Pancreas (tissue), 10 donors: Measurements from ENCODE around the gene NOTUM. TPM values are rescaled to one million over a fixed set of nuclear protein-coding genes. Genes with fewer than 3 reads are reported as not detected.
A peak's percentile ranks its signal among the peaks of the same experiment; 100 is the strongest.

Experiments
- ATAC-seq, 4 donors: fragments of 200-7000 bp; cut with Tn5 transposase; one replicate each; pipeline versions ENCODE4 v1.8.0 to v1.9.1; 2020; ENCODE audit warnings: mild to moderate bottlenecking in 4 of 4, moderate library complexity in 4 of 4
- DNase-seq, 6 donors: peaks; one replicate each; pipeline ENCODE4 v3.0.0-alpha.2; 2020
- FAIRE-seq: peaks from 2 replicates; lab custom pipeline; 2012; peaks lifted over from hg19 to GRCh38; lab: Jason Lieb, UNC
- H3K27ac ChIP-seq, 4 donors: fragments of 200-600 bp; sonication (generic); 1 replicate in 3 of 4; 2 replicates in 1 of 4; pipeline versions ENCODE4 v1.5.0 to v1.8.0; 2020
- H3K27me3 ChIP-seq, 4 donors: fragments of 200-600 bp; one replicate each; pipeline ENCODE4 v1.8.0; 2021
- H3K36me3 ChIP-seq, 3 donors: fragments of 200-600 bp; sonication (generic) in 1 of 3; one replicate each; pipeline versions ENCODE4 v1.5.0 to v1.8.0; 2020 to 2021
- H3K4me1 ChIP-seq, 3 donors: fragments of 200-600 bp; one replicate each; pipeline ENCODE4 v1.8.0; 2021
- H3K4me3 ChIP-seq, 4 donors: fragments of 200-600 bp; sonication (generic) in 2 of 4; one replicate each; pipeline versions ENCODE4 v1.5.0 to v1.8.0; 2020 to 2021
- H3K9me3 ChIP-seq, 4 donors: fragments of 200-600 bp; one replicate each; pipeline ENCODE4 v1.8.0; 2021
- WGBS, 2 donors: extraction: QIAGEN DNeasy Blood & Tissue Kit; methylation state at CpG; one replicate each; pipeline ENCODE4 v1.1.7; 2013; 5-methylcytosine and 5-hydroxymethylcytosine counted together
- intact Hi-C, 3 donors: fragments of 100-400 bp; cut with DNase I; formaldehyde crosslinking; loops; one replicate each; pipeline versions ENCODE4 v1.11.1 to v1.14.2; 2022
- polyA plus RNA-seq, 2 donors: library from polyadenylated mRNA; stranded (reverse); fragments of 200-250 nt; gene quantifications; one replicate each; pipeline ENCODE4 v1.2.3, GENCODE V29; 2013
- total RNA-seq, 6 donors: library from RNA; stranded (reverse); fragmentation: NEBNext Ultra II Directional in 4 of 6; extraction: Animal tissue kit (Norgen Biotek cat#: 25700) in 4 of 6; gene quantifications; one replicate each; pipeline versions ENCODE4 v1.2.1 to v1.2.4, GENCODE V29; 2021 to 2023
- TF ChIP-seq, protein P1 (sequence below), 4 donors: fragments of 200-600 bp; sonication (generic) in 3 of 4; IDR thresholded peaks; one replicate each; pipeline versions ENCODE4 v1.5.0 to v1.8.0; 2021; ENCODE audit warnings: antibody characterized with exemption in 4 of 4
- donor health status: healthy with polysubstance abuse.
- donor health status: DM: no; HTN: no; CAD: no; lungs with moderate emphysema.
- donor health status: DM: no; HTN: no; CAD: no.
- donor health status: control.
- donor health status: control.
- donor health status: Bipolar disorder and iron deficiency.
- donor health status: DM: yes; HTN: yes; CAD: no.
- donor health status: DM: no; HTN: no; CAD: no.
- donor health status: DM: no; HTN: no; CAD: no.
- donor health status: DM: yes; HTN: yes; CAD: no.

NOTUM gene
- total RNA-seq (under 1 TPM in 5 of 6 donors, not detected in 1; 0.14 to 0.44 (median 0.16) TPM), polyA plus RNA-seq (under 1 TPM; 0.21 to 0.27 TPM)

GRCh38 chr17:81961087-81961511 lies at the start of gene NOTUM:
NOTUM (minus strand) TSS chr17:81961187; CDS start chr17:81960909, 278 bp downstream.
- Histone ChIP-seq H3K9me3 (no peaks in the 10 kb centered on the region), H3K27ac (no peak within 1 kb of the TSS), H3K4me3 (peak within 1 kb of the TSS in 2 of 4 donors; percentile 36 to 48), H3K4me1 (peaks cover 5 to 11% (median 5%) of the 10 kb centered on the region in 3 donors), H3K36me3 (no peaks in the 10 kb centered on the region), H3K27me3 (peaks cover 0 to 9% (median 5%) of the 10 kb centered on the region in 4 donors)
- TF ChIP-seq, protein P1, sequence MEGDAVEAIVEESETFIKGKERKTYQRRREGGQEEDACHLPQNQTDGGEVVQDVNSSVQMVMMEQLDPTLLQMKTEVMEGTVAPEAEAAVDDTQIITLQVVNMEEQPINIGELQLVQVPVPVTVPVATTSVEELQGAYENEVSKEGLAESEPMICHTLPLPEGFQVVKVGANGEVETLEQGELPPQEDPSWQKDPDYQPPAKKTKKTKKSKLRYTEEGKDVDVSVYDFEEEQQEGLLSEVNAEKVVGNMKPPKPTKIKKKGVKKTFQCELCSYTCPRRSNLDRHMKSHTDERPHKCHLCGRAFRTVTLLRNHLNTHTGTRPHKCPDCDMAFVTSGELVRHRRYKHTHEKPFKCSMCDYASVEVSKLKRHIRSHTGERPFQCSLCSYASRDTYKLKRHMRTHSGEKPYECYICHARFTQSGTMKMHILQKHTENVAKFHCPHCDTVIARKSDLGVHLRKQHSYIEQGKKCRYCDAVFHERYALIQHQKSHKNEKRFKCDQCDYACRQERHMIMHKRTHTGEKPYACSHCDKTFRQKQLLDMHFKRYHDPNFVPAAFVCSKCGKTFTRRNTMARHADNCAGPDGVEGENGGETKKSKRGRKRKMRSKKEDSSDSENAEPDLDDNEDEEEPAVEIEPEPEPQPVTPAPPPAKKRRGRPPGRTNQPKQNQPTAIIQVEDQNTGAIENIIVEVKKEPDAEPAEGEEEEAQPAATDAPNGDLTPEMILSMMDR (IDR thresholded peaks at IDR 0.05) = no peak
- peak in 1 of 6 donors; percentile 47 for DNase-seq
- intact Hi-C loops = loop anchor here in 1 of 3 donors (5.0 kb wide), 1 partner anchor 56 kb away; no protein-coding TSS in a partner anchor
- FAIRE-seq = no peak
- WGBS, 2 donors = 0 to 2% methylated on average over 23 to 65 of the region's 65 CpGs
- ATAC-seq = peak in 2 of 4 donors; percentile 27 to 48

DNA sequence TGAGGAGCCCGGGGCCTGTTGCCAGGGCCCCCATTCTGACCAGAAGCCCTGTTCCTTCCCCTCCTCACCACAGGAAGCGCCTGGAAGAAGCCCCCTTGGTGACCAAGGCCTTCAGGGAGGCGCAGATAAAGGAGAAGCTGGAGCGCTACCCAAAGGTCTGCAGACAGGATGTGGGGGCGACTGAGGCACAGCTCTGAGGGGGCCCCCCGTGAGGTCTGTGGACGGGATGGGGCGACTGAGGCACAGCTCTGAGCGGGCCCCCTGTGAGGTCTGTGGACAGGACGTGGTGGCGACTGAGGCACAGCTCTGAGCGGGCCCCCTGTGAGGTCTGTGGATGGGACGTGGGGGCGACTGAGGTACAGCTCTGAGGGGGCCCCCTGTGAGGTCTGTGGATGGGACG lies 48.4 kb upstream of the NOTUM start:
- DNase-seq (no peak), ATAC-seq (no peak), FAIRE-seq (no peak)
- TF ChIP-seq, protein P1 (IDR thresholded peaks at IDR 0.05) = no peak
- Histone ChIP-seq H3K27me3 (no peaks in the 10 kb centered on the region), H3K27ac (no peak overlapping the region), H3K9me3 (no peaks in the 10 kb centered on the region), H3K4me1 (no peaks in the 10 kb centered on the region), H3K36me3 (no peaks in the 10 kb centered on the region), H3K4me3 (no peak overlapping the region)
- intact Hi-C loops = no loop called here
- WGBS, 2 donors = 91 to 92% methylated on average over 14 to 15 of the region's 15 CpGs

DNA sequence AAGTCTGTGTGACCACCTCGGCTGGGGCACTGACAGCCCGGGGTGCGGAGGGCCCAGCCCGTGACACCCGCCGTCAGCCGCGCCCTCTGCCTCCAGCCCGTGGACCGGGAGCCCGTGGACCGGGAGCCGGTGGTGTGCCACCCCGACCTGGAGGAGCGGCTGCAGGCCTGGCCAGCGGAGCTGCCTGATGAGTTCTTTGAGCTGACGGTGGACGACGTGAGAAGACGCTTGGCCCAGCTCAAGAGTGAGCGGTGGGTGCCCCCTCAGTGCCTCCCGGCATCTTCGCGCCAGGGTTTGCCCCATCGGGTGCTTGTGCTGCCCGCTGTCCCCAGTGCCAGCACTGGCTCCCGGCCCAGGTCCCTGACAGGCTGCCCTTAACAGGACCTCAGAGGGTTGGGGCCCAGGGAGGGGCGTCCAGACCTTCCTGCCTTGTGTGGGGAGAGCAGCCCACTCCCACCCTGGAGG lies 48.0 kb upstream of the NOTUM start:
- FAIRE-seq (no peak), ATAC-seq (no peak), DNase-seq (no peak)
- Histone ChIP-seq H3K4me3 (no peak overlapping the region), H3K4me1 (no peaks in the 10 kb centered on the region), H3K9me3 (no peaks in the 10 kb centered on the region), H3K36me3 (no peaks in the 10 kb centered on the region), H3K27ac (no peak overlapping the region), H3K27me3 (no peaks in the 10 kb centered on the region)
- 93 to 96% methylated on average over 28 of the region's 28 CpGs for WGBS, 2 donors
- TF ChIP-seq, protein P1 (IDR thresholded peaks at IDR 0.05) = no peak
- intact Hi-C loops = no loop called here

DNA sequence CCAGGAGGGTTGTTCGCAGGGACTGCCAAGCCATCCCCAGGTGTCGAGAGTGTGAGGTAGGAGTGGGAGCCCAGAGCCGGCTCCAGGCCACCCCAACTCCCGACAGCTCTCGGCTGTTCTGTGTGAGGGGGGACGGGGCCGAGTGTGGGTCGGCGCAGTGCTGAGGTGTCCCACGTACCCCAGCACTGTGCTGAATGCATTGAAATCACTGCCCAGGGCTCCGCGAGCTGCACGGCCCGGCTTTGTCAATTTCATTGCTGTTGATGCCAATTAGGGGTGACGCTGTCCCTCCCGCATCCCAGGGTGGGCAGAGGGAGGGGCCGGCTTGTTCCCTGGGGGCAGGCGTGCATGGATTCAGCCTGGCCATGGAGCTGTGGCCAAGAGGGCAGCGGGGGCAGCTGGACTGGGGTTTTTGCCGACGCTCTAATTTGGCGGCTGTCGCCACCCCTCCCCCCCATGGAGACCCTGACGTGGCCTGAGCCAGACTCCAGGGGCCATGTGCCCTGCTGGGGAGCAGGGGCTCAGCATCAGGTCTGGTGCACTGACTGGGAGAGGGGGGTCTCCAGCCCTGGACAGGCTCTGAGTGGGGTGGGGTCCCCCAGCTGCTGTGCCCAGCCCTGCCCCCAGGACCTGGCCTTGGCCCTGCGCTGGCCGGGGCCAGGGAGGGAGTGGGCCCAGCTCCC lies 47.4 kb upstream of the NOTUM start:
- Histone ChIP-seq H3K4me3 (no peak overlapping the region), H3K9me3 (no peaks in the 10 kb centered on the region), H3K36me3 (no peaks in the 10 kb centered on the region), H3K27me3 (no peaks in the 10 kb centered on the region), H3K27ac (no peak overlapping the region), H3K4me1 (no peaks in the 10 kb centered on the region)
- FAIRE-seq (no peak), DNase-seq (no peak), ATAC-seq (no peak)
- 93% methylated on average over 24 to 26 of the region's 26 CpGs for WGBS, 2 donors
- intact Hi-C loops = no loop called here
- TF ChIP-seq, protein P1 (IDR thresholded peaks at IDR 0.05) = no peak
